Inflammatory macrophage treated with lipopolysaccharide for 1 hour (primary cell): ENCODE data around the gene ADGRA3.
"Not testable (repeated sequence)": the region's sequence is repeated elsewhere in the genome, so short reads cannot be mapped to it uniquely, and the experiment has no call there.

Experiments
- DNase-seq, 2 donors: peaks; one replicate each; pipeline ENCODE4 v3.0.0-alpha.2; 2020 to 2022

Gene ADGRA3

GRCh38 chr4:22480675-22481327 lies 35.1 kb downstream of the ADGRA3 start:
- no peak for DNase-seq

GRCh38 chr4:22478426-22478825 lies 37.4 kb downstream of the ADGRA3 start:
- no peak for DNase-seq

DNA sequence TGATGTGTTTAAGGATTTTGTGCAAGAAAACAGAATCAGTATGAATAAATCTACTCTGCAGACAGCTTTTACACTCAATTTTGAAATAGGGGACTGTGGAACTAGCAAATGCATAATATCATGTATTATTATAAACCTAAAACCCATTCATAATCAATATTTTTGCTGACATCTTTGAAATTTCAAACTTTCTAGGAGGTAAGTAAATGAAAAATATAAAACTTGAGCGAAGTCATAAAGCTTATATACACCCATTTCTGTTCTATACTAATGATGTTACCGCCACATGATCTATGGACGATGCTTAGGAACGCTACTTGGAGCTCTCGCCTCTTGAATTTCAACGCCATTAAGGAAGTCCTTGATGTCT lies 38.1 kb downstream of the ADGRA3 start:
- no peak for DNase-seq

GRCh38 chr4:22477136-22477812 lies 38.6 kb downstream of the ADGRA3 start:
- no peak for DNase-seq

DNA sequence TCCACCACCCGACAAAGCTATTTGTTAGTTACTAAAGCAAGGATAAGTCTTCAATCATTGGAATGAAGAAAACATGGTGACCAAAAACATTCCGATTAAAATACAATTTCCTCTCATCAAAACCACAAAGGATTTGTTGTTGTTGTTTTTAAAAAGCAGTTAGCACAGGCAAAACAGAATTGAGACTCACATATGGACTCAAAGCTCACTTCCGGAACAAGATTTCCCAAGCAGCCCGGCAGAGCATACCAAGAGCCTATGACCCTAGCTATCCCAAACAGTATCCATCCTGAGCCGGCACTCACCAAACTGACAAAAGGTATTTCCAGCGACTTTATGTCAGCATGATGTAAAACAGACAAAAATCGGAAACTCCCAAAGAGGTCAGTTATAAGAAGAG lies 39.9 kb downstream of the ADGRA3 start:
- no peak for DNase-seq

DNA sequence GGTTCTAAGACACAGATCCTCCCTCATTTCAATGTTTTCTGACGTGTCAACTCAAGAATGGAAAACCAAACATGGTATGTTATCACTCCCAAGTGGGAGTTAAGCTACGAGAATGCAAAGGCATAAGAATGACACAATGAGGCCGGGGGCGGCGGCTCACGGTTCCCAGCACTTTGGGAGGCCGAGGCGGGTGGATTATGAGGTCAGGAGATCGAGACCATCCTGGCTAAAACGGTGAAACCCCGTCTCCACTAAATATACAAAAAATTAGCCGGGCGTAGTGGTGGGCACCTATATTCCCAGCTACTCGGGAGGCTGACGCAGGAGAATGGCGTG lies 40.6 kb downstream of the ADGRA3 start:
- not testable (repeated sequence) for DNase-seq

GRCh38 chr4:22474636-22475310 lies 41.1 kb downstream of the ADGRA3 start:
- no peak for DNase-seq

DNA sequence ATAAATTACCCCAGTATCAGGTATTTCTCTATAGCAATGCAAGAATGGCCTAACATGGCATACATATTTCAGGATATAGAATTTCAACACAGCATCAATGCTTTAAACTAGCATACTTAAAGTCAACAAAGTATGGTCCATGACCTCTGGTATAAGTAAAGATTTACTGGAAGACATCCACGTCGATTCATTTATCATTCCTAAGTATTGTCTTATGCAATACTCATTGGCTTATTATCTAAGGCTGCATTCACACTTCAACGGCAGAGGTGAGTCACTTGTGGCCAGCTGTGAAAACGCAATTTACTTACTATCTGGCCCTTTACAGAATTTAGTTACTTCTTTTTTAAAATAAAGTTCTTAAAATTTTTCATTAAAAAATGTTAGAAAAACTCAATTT lies 42.6 kb downstream of the ADGRA3 start:
- DNase-seq = no peak

GRCh38 chr4:22471999-22472461 lies 43.8 kb downstream of the ADGRA3 start:
- DNase-seq = no peak

GRCh38 chr4:22471419-22471818 lies 44.4 kb downstream of the ADGRA3 start:
- no peak for DNase-seq

DNA sequence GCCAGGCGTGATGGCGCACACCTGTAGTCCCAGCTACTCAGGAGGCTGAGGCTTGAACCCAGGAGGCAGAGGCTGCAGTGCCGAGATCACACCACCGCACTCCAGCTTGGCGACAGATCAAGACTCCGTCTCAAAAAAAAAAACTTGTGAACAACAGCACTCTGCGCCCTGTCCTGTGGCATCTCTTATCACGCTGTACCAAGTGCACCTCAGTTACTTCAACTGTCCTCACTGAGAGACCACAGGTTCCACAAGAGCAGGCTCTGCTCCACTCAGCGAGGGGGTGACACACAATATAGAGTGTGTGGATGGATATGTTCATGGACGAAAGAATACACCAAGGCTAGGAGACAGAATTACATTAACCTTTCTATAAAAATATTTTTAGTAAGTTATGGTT lies 49.3 kb downstream of the ADGRA3 start:
- DNase-seq = no peak

GRCh38 chr4:22465996-22466395 lies 49.9 kb downstream of the ADGRA3 start:
- no peak for DNase-seq

DNA sequence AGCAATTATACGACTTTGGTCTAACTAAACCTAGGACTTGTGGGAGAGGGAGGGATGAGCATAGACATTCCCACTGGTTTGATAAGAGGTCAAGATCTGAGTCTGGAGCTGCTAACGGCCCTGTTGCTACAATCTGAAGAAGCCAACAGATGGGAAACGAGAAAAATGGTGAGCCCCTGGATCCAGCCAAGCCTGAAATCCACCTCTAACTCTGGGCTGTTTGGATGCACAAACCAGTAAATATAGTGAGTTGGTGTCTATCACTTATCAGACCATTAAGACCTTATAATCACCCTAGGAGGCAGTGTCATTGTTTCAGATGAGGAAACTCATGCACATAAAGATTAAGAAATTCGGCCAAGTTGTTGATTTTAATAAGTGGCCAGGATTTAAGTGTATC lies 50.5 kb downstream of the ADGRA3 start:
- no peak for DNase-seq

DNA sequence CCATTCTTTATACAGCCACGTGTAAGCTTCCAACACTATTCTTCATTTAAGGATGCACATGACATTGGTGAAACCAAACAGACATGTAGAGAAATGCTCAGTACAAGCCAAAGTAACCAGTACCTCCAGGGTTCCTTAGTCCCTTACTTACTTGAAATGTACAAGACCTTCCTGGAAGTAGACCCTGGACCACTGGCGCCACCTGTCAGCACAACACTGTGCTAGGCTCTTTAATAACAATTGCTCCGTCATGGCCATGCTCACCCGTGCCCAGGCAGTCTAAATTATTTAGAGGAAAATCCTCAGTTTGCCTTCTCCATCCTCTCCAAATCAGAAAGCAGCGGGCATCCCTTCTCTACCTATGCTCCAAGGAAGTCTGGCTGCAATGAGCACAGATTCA lies 52.7 kb downstream of the ADGRA3 start:
- DNase-seq = no peak

GRCh38 chr4:22462688-22463087 lies 53.2 kb downstream of the ADGRA3 start:
- no peak for DNase-seq

DNA sequence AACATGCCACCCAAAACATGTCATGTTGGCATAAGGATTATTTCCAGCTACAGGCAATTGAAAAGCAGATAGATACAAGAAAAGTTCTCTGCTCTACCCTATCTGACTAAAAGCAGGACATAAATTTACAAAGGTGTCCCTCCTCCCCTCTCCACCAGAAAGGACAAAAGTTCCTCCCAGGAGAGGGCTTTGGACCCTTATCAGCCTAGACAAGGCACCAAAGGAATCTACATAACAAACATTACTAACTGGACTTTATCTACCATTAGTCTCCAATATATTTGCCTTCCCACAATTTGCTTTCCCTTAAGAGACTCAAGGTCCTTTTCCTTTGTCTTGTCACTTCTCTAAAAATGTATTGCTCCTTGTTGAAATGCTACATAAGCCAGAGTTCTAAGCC lies 55.6 kb downstream of the ADGRA3 start:
- DNase-seq = no peak

DNA sequence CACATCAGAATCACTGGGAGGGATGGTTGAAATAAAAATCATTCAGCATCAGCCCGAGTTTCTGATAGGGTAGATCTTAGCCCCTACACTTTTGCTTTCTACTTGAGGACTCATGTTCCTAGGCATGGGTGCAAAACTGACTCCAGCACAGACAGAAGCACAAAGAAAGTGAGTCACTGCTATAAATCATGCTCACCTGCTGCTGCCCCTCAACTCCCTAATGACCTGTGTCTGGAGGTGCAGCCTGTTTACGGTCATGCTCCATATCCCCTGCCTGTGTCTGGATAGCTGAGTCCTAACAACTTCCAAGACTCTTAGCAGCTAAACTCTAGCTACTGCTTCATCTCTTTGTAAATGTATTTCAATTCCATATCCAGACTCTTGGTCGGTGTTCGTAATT lies 57.8 kb downstream of the ADGRA3 start:
- no peak for DNase-seq

GRCh38 chr4:22457348-22457747 lies 58.5 kb downstream of the ADGRA3 start:
- no peak for DNase-seq

DNA sequence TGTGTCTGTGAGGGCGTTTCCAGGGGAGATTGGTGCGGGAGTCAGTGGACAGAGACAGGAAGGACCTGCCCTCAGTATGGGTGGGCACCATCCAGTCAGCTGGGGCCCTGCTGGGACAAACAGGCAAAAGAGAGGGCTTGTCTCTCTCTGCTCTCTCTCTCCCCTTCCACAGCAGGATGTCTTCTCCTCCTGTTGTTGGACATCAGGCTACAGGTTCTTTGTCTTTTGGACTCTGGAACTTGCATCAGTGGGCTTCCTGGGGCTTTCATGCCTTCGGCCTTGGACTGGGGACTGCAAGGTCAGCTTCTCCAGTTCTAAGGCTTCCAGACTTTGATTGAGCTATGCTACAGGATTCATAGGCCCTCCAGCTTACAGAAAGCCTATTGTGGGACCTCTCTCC lies 59.6 kb downstream of the ADGRA3 start:
- no peak for DNase-seq

- no peak for DNase-seq
Observed at GRCh38 chr4:22454955-22455354, 60.9 kb downstream of the ADGRA3 start.

GRCh38 chr4:22454216-22454838 lies 61.5 kb downstream of the ADGRA3 start:
- no peak for DNase-seq

GRCh38 chr4:22444813-22445212 lies 71.1 kb downstream of the ADGRA3 start:
- DNase-seq = no peak

GRCh38 chr4:22442956-22443355 lies 72.9 kb downstream of the ADGRA3 start:
- DNase-seq = no peak

GRCh38 chr4:22440999-22441398 lies 74.9 kb downstream of the ADGRA3 start:
- no peak for DNase-seq
